Activated CD8-positive, alpha-beta T cell treated with anti-CD3 and anti-CD28 coated beads for 36 hours (primary cell): Measurements from ENCODE around the gene ASF1B. TPM values are rescaled to one million over a fixed set of nuclear protein-coding genes. Genes with fewer than 3 reads are reported as not detected.

Source experiments
- ATAC-seq: fragments of 200-7000 bp; cut with Tn5 transposase; one replicate; pipeline ENCODE4 v1.10.0; 2021; ENCODE audit warnings: mild to moderate bottlenecking, moderate library complexity
- CTCF ChIA-PET: fragments of 350-600 bp; sonication (Branson Sonifier 250); formaldehyde crosslinking; loops from one replicate; lab custom pipeline; 2021; ENCODE audit warnings: antibody characterized with exemption; lab: Charles Lee
- POLR2A ChIA-PET: fragments of 350-600 bp; sonication (Branson Sonifier 250); formaldehyde crosslinking; loops from one replicate; lab custom pipeline; 2021; ENCODE audit warnings: antibody characterized with exemption; lab: Charles Lee
- DNase-seq: peaks from one replicate; pipeline ENCODE4 v3.0.0-alpha.2; 2020
- H3K27ac Mint-ChIP-seq: one replicate; pipeline ENCODE4 v1.8.0; 2021; ENCODE audit warnings: mild to moderate bottlenecking, mixed read lengths
- H3K27me3 Mint-ChIP-seq: one replicate; pipeline ENCODE4 v1.8.0; 2021; ENCODE audit warnings: mixed read lengths
- H3K36me3 Mint-ChIP-seq: one replicate; pipeline ENCODE4 v1.8.0; 2021; ENCODE audit warnings: low read depth, mixed read lengths
- H3K4me1 Mint-ChIP-seq: one replicate; pipeline ENCODE4 v1.8.0; 2021; ENCODE audit warnings: low read depth, mixed read lengths
- H3K4me3 Mint-ChIP-seq: one replicate; pipeline ENCODE4 v1.8.0; 2021; ENCODE audit warnings: mild to moderate bottlenecking, moderate library complexity, mixed read lengths
- H3K9me3 Mint-ChIP-seq: one replicate; pipeline ENCODE4 v1.8.0; 2021; ENCODE audit warnings: mixed read lengths
- intact Hi-C: fragments of 100-400 bp; cut with micrococcal nuclease; formaldehyde crosslinking; loops from one replicate; pipeline ENCODE4 v1.10.0; 2022
- total RNA-seq, 2 experiments: library from RNA; stranded (reverse); gene quantifications; one replicate each; pipeline ENCODE4 v1.2.3, GENCODE V29; 2021
- TF ChIP-seq, protein P1 (sequence below): fragments of 200-600 bp; IDR thresholded peaks from one replicate; pipeline ENCODE4 v1.8.0; 2022; ENCODE audit warnings: antibody characterized with exemption, mild to moderate bottlenecking

ASF1B gene
- total RNA-seq, 2 experiments from 2014 or later = 53.5 to 55.3 TPM

DNA sequence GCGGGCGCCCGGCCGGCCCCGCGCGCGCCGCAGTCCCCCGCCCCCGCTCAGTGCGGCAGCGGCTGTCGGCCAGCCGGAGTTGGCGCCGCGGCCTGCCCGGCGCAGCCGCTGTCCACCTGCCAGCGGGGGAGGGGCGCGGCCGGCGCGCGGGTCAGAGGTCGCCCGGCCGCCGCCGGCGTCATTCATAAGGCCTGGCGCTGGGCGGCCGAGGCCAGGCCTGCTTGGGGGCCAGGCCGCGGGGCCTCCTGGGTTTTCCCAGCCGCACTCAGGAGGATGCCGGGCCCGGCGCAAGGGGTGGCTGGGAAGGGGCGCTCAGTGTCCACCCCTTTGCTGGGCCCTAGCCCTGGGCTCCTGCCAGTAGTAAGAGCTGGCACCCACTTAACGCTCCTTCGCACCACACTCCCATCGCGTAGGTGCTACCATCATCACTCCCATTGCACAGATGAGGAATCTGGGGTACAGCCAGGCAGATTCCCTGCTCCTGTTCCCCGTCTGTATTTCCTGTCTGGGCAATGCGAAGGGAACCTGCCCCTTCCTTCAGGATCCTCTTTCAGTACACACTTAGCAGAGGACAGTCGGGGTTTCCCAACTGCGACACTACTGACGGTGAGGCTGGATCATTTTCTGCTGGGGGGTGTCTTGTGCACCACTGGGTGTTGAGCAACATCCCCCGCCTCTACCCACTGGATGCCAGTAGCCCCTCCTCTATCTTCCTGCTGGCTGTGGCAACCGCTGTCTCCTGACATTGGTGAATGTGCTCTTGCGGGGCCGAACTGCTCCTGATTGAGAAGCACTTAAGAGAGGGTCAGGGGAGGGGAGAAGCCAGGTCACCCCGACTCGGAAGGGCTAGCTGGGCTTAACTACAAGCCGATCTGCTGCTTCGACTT lies 18.0 kb downstream of the ASF1B start:
- intact Hi-C loops = no loop called here
- peaks cover 7% of the 10 kb centered on the region for H3K36me3 Mint-ChIP-seq
- CTCF ChIA-PET = interaction anchor here (1.2 to 4.9 kb wide), 2 partner anchors 17 to 230 kb away, joined by 4 to 44 read pairs; partner anchors contain the start of gene ASF1B
- H3K27me3 Mint-ChIP-seq = no peaks in the 10 kb centered on the region
- DNase-seq (peak; percentile 48), ATAC-seq (no peak)
- peak overlapping the region; percentile 83 for H3K27ac Mint-ChIP-seq
- no peaks in the 10 kb centered on the region for H3K9me3 Mint-ChIP-seq
- TF ChIP-seq, protein P1, sequence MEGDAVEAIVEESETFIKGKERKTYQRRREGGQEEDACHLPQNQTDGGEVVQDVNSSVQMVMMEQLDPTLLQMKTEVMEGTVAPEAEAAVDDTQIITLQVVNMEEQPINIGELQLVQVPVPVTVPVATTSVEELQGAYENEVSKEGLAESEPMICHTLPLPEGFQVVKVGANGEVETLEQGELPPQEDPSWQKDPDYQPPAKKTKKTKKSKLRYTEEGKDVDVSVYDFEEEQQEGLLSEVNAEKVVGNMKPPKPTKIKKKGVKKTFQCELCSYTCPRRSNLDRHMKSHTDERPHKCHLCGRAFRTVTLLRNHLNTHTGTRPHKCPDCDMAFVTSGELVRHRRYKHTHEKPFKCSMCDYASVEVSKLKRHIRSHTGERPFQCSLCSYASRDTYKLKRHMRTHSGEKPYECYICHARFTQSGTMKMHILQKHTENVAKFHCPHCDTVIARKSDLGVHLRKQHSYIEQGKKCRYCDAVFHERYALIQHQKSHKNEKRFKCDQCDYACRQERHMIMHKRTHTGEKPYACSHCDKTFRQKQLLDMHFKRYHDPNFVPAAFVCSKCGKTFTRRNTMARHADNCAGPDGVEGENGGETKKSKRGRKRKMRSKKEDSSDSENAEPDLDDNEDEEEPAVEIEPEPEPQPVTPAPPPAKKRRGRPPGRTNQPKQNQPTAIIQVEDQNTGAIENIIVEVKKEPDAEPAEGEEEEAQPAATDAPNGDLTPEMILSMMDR = no peak
- POLR2A ChIA-PET = interaction anchor here (0.6 to 2.1 kb wide), 3 partner anchors 10 to 37 kb away, joined by 3 to 6 read pairs (median 3); no protein-coding TSS in a partner anchor
- peaks cover 38% of the 10 kb centered on the region for H3K4me1 Mint-ChIP-seq
- H3K4me3 Mint-ChIP-seq = peak overlapping the region; percentile 78

- POLR2A ChIA-PET = interaction anchor here (1.5 kb wide), 1 partner anchor 36 kb away, joined by 3 read pairs; no protein-coding TSS in a partner anchor
Observed at GRCh38 chr19:14117668-14118164, 18.7 kb downstream of the ASF1B start, which contains the start of gene PRKACA. PRKACA (minus strand) TSS chr19:14117762; CDS start chr19:14117547, 215 bp downstream.

DNA sequence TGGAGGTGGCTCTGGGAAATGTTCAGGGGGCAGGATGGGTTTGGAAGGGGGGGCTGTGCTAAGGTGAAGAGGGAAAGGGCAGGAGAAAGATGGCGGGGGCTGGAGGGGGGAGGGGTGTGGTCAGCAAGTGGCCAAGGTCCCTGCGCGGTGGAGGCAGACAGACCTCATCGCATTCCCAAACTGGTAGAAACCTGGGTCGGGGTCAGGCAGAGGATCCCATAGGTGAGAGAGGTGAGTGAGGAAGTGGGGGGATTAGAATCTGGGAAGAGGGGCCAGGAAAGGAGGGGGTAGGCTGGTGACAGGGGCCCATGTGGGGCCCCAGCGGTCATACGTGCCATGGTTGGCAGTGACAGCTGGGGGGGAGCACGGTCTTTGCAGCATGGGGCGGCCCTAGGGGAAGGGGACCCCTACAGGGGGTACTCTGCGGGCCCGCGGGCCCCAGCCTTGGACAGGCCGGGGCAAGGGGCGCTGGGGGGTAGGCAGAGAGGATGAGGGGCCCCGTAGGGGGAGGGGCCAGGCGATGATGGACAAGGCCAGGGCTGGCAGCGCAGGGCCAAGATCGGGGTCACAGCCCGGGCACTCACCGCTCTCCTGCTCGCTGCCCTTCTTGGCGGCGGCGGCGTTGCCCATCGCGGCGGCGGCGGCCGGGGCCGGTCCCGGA lies 19.3 kb downstream of the ASF1B start:
- Mint-ChIP-seq H3K36me3 (no peaks in the 10 kb centered on the region), H3K27me3 (no peaks in the 10 kb centered on the region), H3K9me3 (no peaks in the 10 kb centered on the region), H3K27ac (peak overlapping the region; percentile 28), H3K4me3 (peak overlapping the region; percentile 90), H3K4me1 (peaks cover 51% of the 10 kb centered on the region)
- ATAC-seq = peak; percentile 1
- DNase-seq = peak; percentile 31
- ChIA-PET POLR2A (interaction anchor here (1.5 kb wide), 1 partner anchor 35 kb away, joined by 3 read pairs; no protein-coding TSS in a partner anchor), CTCF (interaction anchor here (1.2 to 4.9 kb wide), 3 partner anchors 19 to 231 kb away, joined by 4 to 44 read pairs (median 20); partner anchors contain the start of gene ASF1B)
- TF ChIP-seq, protein P1 = no peak
- intact Hi-C loops = no loop called here

More at GRCh38 chr19:14117668-14118164, 18.7 kb downstream of the ASF1B start, which contains the start of gene PRKACA:
- H3K27me3 Mint-ChIP-seq = no peaks in the 10 kb centered on the region
- TF ChIP-seq, protein P1 = no peak
- H3K9me3 Mint-ChIP-seq = no peaks in the 10 kb centered on the region
- H3K4me3 Mint-ChIP-seq = peak within 1 kb of the TSS; percentile 90
- ATAC-seq (peak; percentile 96), DNase-seq (peak; percentile 99)
- CTCF ChIA-PET = interaction anchor here (1.2 to 4.9 kb wide), 2 partner anchors 18 to 230 kb away, joined by 4 to 44 read pairs; partner anchors contain the start of gene ASF1B
- H3K4me1 Mint-ChIP-seq = peaks cover 44% of the 10 kb centered on the region
- peak within 1 kb of the TSS; percentile 83 for H3K27ac Mint-ChIP-seq
- H3K36me3 Mint-ChIP-seq = peaks cover 4% of the 10 kb centered on the region
- intact Hi-C loops = no loop called here

DNA sequence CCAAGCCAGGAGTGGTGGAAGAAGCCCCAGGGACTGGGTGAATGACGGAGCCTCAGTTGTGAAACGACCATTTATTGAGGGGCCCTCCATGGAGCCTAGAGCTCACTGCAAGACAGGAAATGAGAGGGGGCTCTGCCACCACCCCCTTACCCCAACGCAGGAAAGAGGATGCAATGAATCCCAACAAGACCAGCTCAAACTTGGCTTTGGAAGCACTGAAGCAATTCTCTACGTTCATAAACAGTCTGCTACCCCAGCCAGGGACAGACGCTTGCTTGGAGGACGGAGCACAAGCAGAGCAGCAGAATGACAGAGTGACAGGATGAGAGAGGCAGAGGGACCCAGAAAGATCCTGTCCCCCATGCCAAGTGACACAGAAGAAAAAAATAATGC lies 19.9 kb downstream of the ASF1B start:
- no peak for ATAC-seq
- intact Hi-C loops = no loop called here
- peak overlapping the region; percentile 28 for H3K27ac Mint-ChIP-seq
- POLR2A ChIA-PET = interaction anchor here (1.5 kb wide), 1 partner anchor 35 kb away, joined by 3 read pairs; no protein-coding TSS in a partner anchor
- DNase-seq = no peak
- H3K4me1 Mint-ChIP-seq = peaks cover 56% of the 10 kb centered on the region
- H3K4me3 Mint-ChIP-seq = peak overlapping the region; percentile 90
- H3K36me3 Mint-ChIP-seq = no peaks in the 10 kb centered on the region
- H3K9me3 Mint-ChIP-seq = no peaks in the 10 kb centered on the region
- H3K27me3 Mint-ChIP-seq = no peaks in the 10 kb centered on the region
- CTCF ChIA-PET = interaction anchor here (0.7 to 4.9 kb wide), 8 partner anchors 10 to 244 kb away, joined by 3 to 44 read pairs (median 10); partner anchors contain the start of gene ASF1B
- TF ChIP-seq, protein P1 = no peak
